ENCODE measurements around the gene RPL4. TPM values are rescaled to one million over a fixed set of nuclear protein-coding genes. Genes with fewer than 3 reads are reported as not detected.

Gene RPL4
- 1,000 to 10,000 TPM; 2,395 to 5,607 TPM for total RNA-seq

DNA sequence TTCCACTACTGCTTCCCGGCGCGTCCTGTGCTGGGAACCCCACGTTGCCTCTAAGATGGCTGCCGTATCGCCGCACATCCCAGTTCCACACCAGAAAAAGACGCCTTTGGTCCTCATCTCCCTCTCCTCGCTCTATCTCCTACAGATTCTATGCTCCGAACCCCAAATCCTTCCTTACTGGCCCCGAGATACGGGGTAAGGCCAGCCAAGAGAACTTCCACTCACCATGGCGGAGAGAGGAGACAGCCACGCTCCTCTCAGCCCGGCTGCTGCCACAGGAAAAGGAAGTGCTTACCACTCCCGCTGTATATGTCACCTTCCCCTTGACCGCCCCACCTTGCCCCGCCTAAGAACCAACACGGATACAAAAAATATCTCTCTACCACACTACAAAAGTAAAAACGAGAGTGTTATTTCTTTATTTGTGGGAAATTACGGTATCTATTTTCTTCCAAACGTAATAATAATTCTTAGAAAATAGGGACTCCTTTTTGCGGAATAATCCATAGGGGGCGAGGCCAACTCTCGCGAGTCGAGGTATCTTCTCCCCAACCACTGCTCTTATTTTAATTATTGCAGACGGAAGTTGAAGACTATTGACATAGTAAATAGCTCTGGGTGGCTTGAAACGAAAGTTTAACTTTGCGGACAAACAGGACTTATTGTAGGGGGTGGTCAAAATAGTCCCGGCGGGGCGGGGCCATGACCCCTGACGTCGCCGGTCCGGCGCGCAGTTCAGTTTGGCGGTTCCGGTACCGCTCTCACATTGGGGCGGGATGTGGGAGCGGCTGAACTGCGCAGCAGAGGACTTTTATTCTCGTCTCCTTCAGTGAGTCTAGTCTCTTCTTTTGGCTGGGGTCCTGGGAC, at the start of gene RPL4, which contains the start of gene ZWILCH:
TSS of gene RPL4 (minus strand) at position 293 of the 867 bp plus-strand sequence. CDS start at position 228, 65 bp downstream.
TSS of gene ZWILCH (plus strand) at position 764 of the 867 bp plus-strand sequence. CDS start at position 777, 13 bp downstream.
- H3K27me3 ChIP-seq (replicated peaks; ENCODE audit: insufficient read depth): no peaks in the 10 kb centered on the region
- TF ChIP-seq POLR2AphosphoS5 (IDR thresholded peaks at IDR 0.05) (peak; percentile 77), POLR2A (IDR thresholded peaks at IDR 0.05) (peak; percentile 62)
- TF ChIP-seq, protein P1, sequence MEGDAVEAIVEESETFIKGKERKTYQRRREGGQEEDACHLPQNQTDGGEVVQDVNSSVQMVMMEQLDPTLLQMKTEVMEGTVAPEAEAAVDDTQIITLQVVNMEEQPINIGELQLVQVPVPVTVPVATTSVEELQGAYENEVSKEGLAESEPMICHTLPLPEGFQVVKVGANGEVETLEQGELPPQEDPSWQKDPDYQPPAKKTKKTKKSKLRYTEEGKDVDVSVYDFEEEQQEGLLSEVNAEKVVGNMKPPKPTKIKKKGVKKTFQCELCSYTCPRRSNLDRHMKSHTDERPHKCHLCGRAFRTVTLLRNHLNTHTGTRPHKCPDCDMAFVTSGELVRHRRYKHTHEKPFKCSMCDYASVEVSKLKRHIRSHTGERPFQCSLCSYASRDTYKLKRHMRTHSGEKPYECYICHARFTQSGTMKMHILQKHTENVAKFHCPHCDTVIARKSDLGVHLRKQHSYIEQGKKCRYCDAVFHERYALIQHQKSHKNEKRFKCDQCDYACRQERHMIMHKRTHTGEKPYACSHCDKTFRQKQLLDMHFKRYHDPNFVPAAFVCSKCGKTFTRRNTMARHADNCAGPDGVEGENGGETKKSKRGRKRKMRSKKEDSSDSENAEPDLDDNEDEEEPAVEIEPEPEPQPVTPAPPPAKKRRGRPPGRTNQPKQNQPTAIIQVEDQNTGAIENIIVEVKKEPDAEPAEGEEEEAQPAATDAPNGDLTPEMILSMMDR (IDR thresholded peaks at IDR 0.05): peak in 2 of 4 experiments; percentile 31 to 32
- intact Hi-C loops (cut with DNase I): loop anchor here (10.0 kb wide), 1 partner anchor 200 kb away; the partner anchor contains the start of gene SMAD6
- H3K9me3 ChIP-seq: no peaks in the 10 kb centered on the region
- DNase-seq (ENCODE audit: low spot score): peak; percentile 72
- H3K4me1 ChIP-seq (replicated peaks): peaks cover 4% of the 10 kb centered on the region
- under 1% methylated on average over 46 of the region's 46 CpGs for WGBS
- peaks cover 15 to 18% of the 10 kb centered on the region in 2 donors for H3K36me3 ChIP-seq
- peak within 1 kb of the TSS; percentile 75 to 90 for H3K4me3 ChIP-seq
- H3K27ac ChIP-seq: peak within 1 kb of the TSS; percentile 78 to 95

DNA sequence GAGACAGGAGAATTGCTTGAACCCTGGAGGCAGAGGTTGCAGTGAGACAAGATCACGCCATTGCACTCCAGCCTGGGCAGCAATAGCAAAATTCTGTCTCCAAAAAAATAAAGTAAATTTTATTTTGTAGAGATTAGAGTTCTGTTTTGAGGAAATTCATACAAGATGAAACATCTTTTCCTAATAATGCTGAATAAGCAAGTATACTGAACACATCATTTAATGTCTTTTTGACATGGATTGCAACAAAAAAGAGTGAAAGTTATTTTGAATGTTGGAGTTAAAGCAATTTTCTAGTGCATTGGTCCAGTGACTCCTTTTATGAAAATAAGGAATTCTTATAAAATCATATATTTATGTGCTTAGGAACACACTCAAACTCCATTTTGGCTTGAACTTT, 40.6 kb upstream of the RPL4 start:
- 91% methylated on average over 1 of the region's 1 CpG for WGBS

DNA sequence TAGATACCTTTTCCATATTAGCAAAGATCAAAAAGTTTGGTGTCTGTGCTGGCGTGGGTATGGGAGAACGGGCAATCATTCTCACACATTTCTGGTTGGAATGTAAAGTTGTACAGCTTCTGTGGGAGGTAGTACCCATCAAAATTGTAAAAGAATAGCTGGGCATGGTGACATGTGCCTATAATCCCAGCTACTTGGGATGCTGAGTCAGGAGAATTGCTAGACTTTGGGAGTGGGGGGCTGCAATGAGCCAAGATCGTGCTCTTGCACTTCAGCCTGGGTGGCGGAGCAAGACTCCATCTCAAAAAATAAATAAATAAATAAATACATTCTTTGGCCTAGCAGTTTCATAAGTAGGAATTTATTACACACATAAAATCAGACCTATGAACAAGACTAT, 38.2 kb upstream of the RPL4 start:
- WGBS: 98% methylated on average over 4 of the region's 4 CpGs
- no peaks in the 10 kb centered on the region for H3K27me3 ChIP-seq (replicated peaks; ENCODE audit: insufficient read depth)
- H3K9me3 ChIP-seq: no peaks in the 10 kb centered on the region
- no peak for DNase-seq (ENCODE audit: low spot score)
- H3K27ac ChIP-seq: no peak overlapping the region
- no peak overlapping the region for H3K4me3 ChIP-seq
- TF ChIP-seq, protein P1 (IDR thresholded peaks at IDR 0.05): no peak
- TF ChIP-seq POLR2AphosphoS5 (IDR thresholded peaks at IDR 0.05): no peak
- no peak for TF ChIP-seq POLR2A (IDR thresholded peaks at IDR 0.05)
- no peaks in the 10 kb centered on the region for H3K4me1 ChIP-seq (replicated peaks)
- no peaks in the 10 kb centered on the region for H3K36me3 ChIP-seq
- intact Hi-C loops (cut with DNase I): no loop called here

More for the DNA sequence above, 40.6 kb upstream of the RPL4 start:
- Histone ChIP-seq H3K27me3 (replicated peaks; ENCODE audit: insufficient read depth) (no peaks in the 10 kb centered on the region), H3K4me3 (no peak overlapping the region), H3K9me3 (no peaks in the 10 kb centered on the region), H3K27ac (no peak overlapping the region), H3K36me3 (no peaks in the 10 kb centered on the region), H3K4me1 (replicated peaks) (no peaks in the 10 kb centered on the region)
- DNase-seq (ENCODE audit: low spot score): no peak
- TF ChIP-seq POLR2A (IDR thresholded peaks at IDR 0.05) (no peak), POLR2AphosphoS5 (IDR thresholded peaks at IDR 0.05) (no peak)
- TF ChIP-seq, protein P1 (IDR thresholded peaks at IDR 0.05): no peak
- intact Hi-C loops (cut with DNase I): no loop called here

DNA sequence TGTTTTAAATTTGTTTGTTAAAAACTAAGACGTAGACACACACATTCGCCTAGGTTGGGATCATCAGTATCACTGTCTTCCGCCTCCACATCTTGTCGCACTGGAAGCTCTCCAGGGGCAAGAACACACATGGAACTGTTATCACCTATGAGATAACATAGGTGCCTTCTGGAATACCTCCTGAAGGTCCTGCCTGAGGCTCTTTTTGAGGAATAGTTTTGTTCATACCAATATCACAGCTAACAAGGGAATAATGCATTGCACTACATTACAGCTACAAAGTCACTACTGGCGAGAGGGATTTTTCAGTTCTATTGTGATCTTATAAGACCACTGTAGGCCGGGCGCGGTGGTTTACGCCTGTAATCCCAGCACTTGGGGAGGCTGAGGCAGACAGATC, 30.4 kb upstream of the RPL4 start:
- TF ChIP-seq, protein P1 (IDR thresholded peaks at IDR 0.05): no peak
- TF ChIP-seq POLR2A (IDR thresholded peaks at IDR 0.05) (no peak), POLR2AphosphoS5 (IDR thresholded peaks at IDR 0.05) (no peak)
- no peak overlapping the region for H3K27ac ChIP-seq
- no peaks in the 10 kb centered on the region for H3K4me1 ChIP-seq (replicated peaks)
- H3K27me3 ChIP-seq (replicated peaks; ENCODE audit: insufficient read depth): no peaks in the 10 kb centered on the region
- no peaks in the 10 kb centered on the region for H3K9me3 ChIP-seq
- no peak for DNase-seq (ENCODE audit: low spot score)
- no peaks in the 10 kb centered on the region for H3K36me3 ChIP-seq
- WGBS: 98% methylated on average over 9 of the region's 9 CpGs
- H3K4me3 ChIP-seq: no peak overlapping the region
- intact Hi-C loops (cut with DNase I): no loop called here
